ENCODE measurements around the gene NR1H3.
"Not testable (repeated sequence)": the region's sequence is repeated elsewhere in the genome, so short reads cannot be mapped to it uniquely, and the experiment has no call there.

Gene NR1H3

DNA sequence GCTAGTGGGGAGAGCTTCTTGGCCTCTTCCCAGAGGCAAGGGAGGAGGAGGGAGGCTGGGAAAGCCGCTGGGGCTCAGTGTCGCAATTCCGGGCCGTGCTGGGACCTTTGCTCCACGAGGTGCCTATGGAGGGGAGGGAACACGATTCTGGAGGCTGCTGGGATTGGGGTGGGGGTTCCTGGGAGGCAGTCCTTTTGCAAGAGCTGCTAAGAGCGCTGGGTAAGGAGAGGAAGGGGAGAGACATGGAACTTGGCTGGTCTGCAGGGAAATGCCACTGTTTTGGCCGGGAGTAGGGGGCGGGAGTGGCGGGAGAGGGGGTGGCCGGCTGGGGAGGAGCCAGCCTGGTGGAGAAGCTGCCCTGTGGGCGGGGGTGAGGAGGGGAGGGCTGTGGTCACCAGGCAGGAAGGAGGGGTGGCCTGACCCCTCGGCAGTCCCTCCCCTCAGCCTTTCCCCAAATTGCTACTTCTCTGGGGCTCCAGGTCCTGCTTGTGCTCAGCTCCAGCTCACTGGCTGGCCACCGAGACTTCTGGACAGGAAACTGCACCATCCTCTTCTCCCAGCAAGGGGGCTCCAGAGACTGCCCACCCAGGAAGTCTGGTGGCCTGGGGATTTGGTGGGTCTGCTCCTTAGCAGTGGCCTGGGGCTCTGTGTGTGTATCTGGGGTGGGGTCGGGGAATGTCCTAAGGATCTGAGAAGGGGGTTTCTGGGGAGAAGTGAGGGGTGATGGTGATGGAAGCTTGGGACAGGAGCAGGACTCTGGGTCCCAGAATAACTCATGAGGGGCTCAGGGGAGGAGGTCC, at the start of gene NR1H3:
TSS of gene NR1H3 (plus strand) at position 480 of the 800 bp plus-strand sequence. CDS start 1,221 bp downstream, outside the sequence.
- in situ Hi-C loops (cut with MboI; ENCODE audit: low sequenced_read_pairs) = no loop called here

DNA sequence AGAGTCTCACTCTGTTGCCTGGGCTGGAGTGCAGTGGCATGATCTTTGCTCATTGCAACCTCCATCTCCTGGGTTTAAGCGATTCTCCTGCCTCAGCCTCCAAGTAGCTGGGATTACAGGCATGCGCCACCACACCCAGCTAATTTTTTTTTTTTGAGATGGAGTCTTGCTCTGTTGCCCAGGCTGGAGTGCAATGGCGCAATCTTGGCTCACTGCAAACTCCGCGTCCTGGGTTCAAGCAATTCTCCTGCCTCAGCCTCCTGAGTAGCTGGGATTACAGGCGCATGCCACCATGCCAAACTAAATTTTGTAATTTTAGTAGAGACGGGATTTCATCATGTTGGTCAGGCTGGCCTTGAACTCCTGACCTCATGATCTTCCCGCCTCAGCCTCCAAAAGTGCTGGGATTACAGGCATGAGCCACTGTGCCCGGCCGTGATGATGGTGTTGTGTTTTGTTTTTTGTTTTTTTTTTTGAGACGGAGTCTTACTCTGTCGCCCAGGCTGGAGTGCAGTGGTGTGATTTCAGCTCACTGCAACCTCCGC, 49.7 kb upstream of the NR1H3 start:
- in situ Hi-C loops (cut with MboI; ENCODE audit: low sequenced_read_pairs) = not testable (repeated sequence)

DNA sequence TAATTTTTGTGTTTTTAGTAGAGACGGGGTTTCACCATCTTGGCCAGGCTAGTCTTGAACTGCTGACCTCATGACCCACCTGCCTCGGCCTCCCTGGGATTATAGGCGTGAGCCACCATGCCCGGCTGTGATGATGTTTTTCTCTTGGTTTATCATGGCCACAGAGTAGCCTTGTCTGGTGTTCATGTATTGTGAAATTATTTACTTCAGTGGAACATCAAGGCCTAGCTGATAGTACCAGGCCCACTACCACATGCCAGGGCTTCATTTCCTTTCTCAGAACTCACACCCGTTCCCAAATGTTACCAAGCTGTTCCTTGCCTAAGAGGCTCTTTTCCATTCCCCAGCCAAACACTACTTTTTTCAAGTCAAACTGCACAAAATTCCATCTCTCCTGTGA, 49.2 kb upstream of the NR1H3 start:
- in situ Hi-C loops (cut with MboI; ENCODE audit: low sequenced_read_pairs) = no loop called here

DNA sequence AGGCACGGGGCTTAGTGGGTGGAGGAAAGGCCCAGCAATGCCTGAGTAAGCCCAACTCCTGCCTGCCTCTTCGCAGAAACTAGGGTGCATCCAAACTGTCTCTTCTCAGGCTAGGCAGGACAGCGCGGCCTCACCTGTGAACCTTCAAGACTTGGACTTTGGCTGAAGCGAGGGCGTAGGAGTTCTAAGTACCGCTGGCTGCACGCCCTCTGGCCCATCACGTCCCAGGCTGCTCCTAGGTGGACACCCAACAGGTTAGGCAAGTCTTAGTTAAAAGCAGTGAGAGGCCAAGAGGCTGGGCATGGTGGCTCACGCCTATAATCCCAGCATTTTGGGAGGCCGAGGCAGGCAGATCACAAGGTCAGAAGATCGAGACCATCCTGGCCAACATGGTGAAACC, 44.9 kb upstream of the NR1H3 start:
- in situ Hi-C loops (cut with MboI; ENCODE audit: low sequenced_read_pairs) = no loop called here

DNA sequence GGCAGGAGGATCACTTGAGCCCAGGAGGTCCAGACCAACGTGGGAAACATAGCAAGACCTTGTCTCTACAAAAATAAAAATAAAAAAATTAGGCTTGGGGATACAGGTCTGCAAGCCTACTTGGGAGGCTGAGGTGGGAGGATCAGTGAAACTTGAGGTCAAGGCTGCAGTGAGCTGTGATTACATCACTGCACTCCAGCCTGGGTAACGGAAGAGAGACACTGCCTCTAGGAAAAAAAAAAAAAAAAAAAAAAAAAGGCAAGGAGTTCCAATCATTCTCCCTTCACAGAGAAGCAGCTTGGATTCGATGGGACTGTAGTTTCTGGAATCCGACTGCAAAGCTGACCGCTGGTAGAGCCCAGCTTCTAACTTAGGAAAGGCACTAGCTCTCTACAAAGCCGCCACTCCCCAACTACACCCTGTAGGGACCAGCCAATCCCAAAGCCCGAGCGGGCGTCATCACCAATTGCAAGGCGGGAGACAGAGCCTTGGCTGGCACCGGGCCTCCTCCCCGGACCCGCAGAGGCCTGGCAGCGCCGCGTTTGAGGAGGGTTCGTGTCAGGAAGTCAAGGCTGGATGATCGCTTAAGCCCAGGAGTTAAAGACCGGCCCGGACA, 43.7 kb upstream of the NR1H3 start:
- in situ Hi-C loops (cut with MboI; ENCODE audit: low sequenced_read_pairs) = no loop called here

DNA sequence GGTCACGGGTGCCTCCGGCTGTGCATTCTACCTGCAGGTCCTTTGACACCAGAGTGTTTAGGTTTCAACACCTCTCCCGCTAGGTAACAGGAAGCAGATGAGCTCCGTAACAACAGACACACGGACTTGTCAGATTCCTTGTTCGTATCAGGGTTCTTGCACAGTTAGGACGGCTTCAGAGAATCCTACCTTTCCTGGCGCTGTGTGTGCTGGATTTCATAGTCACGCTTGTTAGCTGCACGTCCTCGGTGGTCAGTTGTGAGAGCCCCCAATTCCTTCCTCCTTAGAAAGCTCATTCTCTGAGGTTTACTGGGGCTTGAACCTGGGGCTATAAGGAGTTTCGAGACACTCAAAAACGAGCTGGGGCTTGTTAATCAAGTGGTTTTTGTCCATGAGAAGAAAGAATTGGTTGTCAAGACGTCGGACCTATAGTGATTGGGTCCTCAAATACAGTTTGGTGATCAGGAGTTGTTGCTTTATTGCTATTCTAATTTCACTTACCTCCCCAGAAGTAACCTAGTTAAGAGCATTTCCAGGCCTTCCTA, 42.4 kb upstream of the NR1H3 start:
- in situ Hi-C loops (cut with MboI; ENCODE audit: low sequenced_read_pairs) = no loop called here

DNA sequence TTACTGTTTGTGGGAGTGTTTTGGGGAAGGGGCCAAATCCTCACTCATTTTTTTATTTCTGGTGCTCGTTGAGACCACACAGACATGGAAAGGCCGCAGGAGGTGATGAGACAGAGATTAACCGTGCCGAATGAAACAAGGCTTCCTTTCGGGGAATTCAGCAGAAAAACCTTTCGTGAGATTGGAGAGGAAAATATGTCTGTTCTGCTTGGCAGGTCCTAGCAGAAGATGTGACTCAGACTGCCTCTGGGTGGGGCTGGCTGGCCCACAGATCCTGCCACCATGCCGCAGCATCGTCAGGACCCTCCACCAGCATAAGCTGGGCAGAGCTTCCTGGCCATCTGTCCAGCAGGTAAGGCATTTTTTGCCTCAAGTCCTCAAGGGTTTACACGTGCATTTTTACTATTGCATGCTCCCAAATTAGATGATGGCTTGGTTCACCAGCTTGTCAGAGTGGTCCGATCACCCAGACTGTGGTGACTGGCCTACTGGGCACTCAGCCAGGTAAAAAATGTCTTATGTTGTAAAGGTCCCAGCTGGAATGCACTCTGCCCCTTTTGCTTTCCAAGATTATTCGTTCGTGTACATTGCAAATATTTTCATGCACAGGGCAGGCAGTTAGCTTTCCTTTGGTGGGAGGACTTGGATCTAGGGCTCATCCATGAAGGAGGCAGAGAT, 41.5 kb upstream of the NR1H3 start:
- in situ Hi-C loops (cut with MboI; ENCODE audit: low sequenced_read_pairs) = no loop called here

DNA sequence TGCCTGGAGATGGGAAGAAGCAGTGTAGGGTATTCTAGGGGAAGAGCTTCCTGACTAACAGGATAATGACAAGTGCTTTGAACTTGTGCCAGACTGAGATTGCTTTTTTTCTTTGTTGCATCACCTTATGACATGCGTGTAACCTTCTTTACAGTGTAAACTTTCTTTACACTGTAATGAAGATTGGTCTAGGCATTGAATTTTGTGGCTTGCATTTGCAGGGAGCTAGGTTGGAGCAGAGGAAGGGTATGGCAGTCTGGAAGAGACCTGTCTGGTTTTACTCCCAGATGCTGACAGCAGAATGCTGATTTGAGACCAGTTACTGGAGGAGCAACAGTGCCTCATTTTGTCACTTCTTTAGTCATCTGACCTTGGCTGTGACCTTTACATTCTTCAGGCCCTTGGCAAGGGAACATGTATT, 37.4 kb upstream of the NR1H3 start:
- in situ Hi-C loops (cut with MboI; ENCODE audit: low sequenced_read_pairs) = no loop called here

DNA sequence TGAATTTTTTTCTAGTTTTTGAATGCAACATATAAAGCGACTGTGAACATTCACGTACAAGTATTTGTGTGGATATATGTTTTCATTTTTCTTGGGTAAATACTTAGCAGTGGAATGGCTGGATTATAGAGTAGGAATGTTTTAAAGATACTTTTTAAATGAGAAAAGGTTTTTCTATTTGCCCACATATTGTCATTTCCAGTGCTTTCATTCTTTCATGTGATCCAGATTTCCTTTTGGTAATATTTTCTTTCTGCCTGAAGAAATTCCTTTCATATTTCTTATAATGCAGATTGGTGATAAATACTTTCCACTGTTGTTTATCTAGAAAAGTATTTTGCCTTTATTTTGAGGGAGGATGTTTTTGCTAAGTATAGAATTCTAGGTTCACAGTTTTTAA, 35.1 kb upstream of the NR1H3 start:
- in situ Hi-C loops (cut with MboI; ENCODE audit: low sequenced_read_pairs) = no loop called here

DNA sequence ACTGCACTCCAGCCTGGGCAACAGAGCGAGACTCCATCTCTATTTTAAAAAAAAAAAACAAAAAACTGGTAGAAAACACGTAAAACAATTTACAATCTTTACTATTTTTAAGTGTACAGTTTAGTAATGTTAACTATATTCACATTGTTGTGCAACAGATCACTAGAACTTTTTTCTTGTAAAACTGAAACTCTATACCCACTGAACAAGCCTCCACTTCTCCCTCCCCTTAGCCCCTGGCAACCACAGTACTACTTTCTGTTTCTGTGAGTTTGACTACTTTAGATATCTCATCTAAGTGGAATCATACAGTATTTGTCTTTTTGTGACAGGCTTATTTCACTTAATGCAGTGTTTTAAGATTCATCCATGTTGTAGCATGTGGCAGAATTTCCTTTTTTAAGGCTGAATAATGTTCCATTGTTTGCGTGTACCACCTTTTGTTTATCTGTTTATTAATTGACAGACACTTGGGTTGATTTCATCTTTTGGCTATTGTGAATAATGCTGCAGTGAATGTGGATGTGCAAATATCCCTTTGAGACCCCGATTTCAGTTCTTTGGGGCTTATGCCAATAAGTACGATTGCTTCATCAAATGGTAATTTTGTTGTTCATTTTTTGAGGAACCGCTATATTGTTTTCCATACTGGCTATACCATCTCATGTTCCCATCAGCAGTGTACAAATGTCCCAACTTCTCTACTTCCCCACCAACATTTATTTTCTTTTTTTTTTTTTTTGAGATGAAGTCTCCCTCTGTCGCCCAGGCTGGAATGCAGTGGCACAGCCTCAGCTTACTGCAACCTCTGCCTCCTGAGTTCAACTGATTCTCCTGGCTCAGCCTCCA, 32.0 kb upstream of the NR1H3 start:
- in situ Hi-C loops (cut with MboI; ENCODE audit: low sequenced_read_pairs) = no loop called here

DNA sequence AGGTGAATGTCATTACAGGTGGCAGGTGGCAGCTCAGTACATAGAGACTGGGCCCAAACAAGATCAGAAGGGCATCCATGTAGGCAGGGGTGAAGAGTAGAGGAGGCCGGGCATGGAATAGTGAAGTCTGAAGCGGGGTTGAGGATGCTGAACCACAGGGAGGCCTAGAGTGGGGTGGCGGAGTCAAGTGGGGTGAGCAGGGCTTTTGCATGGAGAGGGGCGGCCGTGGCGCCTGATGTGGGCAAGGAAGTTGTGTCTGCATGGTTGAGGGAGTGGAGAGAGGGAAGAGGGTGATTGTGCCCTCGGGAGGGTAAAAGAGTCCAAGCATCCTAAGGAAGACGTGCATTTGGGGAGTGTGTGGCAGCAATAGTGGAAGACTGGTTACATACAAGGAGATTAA, 28.6 kb upstream of the NR1H3 start:
- in situ Hi-C loops (cut with MboI; ENCODE audit: low sequenced_read_pairs) = no loop called here

DNA sequence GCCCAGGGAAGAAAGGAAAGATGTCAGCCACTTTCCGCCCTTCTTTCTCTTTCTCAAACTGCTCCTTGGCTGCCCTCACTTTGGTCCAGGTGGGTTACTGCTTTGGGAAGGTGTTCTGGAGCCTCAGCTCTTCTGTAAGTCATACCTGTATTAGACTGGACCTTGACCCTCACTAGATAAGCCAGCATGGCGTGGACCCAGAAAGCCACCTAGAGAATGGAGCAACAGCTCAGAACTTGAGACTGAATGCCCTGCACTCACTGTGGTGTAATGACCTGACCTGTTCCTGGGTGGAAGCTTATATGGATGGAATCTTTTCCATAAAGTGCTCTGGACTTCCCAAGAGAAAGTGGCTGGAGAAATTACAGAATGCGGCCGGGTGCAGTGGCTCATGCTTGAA, 24.7 kb upstream of the NR1H3 start:
- in situ Hi-C loops (cut with MboI; ENCODE audit: low sequenced_read_pairs) = no loop called here

DNA sequence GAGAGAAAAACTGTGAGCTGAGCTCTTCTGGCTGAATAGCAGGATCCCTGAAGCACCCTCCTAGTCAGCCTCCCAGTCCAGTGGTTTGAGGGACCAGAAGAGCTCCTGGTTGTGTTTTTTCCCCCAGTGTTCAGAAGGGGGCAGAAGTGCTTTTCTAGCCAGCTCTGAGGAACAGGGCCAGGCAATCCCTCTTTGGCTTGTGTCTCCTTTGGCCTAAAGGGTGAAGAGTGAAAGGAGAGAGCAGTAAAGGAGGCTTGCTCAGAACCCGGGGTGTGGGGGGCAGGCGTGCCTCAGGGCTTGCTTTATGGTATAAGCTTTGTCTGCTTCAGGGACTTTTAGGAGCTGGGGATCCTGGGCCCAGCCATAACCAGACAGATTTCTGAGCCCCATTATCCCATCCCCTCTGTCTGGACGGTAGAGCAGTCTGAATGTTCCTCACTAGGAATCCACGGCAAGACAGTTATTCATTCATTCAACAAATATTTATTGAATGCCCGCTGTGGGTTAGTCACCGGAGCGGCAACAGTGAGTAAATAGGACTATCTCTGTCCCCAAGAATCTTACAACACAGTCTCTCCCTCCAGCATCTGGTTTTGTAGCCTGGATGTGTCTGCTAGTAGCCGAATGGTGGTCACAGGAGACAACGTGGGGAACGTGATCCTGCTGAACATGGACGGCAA, 23.7 kb upstream of the NR1H3 start:
- in situ Hi-C loops (cut with MboI; ENCODE audit: low sequenced_read_pairs) = no loop called here

DNA sequence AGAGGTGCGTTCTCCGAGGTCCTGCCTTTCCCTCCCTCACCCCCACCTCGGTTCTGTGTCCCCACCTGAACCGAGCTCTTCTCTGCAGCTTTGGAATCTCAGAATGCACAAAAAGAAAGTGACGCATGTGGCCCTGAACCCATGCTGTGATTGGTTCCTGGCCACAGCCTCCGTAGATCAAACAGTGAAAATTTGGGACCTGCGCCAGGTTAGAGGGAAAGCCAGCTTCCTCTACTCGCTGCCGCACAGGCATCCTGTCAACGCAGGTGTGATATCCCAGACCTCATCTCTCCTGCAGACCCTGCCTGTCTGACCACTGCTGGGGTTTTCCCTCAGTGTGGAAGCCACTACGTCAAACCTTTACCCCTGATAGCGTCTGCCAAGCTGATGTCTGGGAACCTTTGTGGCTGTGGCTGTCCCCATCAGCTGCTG, 23.1 kb upstream of the NR1H3 start:
- in situ Hi-C loops (cut with MboI; ENCODE audit: low sequenced_read_pairs) = no loop called here

DNA sequence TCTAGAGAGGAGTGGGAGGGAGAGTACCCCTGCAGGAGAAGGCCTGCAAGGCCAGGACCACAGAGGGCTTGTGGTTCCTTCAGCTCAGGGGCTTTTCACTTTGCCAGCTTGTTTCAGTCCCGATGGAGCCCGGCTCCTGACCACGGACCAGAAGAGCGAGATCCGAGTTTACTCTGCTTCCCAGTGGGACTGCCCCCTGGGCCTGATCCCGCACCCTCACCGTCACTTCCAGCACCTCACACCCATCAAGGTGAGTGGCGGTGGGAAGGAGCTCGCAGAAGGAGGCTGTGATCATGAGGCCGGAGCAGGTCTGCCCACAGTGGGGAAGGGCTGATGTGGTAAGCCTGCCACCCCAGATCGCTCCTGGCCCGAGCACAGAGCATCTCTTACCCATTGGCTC, 22.6 kb upstream of the NR1H3 start:
- in situ Hi-C loops (cut with MboI; ENCODE audit: low sequenced_read_pairs) = no loop called here

DNA sequence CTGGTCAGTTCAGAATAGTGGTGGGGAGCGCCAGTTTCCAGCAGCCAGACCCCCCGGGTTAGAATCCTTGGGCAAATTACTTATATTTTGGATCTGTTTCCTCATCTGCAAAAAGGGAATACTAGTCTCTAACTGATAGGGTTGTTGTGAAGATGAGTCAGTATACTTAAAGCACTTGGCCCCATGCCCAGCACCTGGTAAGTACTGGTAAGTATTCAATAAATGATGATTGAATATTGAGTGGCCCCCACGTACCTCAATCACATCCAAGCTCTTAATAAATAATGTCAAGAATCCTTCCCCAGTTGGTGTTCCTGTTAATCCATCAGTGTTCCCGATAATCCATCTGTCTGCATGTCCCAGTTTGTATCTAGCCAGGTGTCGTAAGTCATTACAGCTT, 21.3 kb upstream of the NR1H3 start:
- in situ Hi-C loops (cut with MboI; ENCODE audit: low sequenced_read_pairs) = no loop called here

DNA sequence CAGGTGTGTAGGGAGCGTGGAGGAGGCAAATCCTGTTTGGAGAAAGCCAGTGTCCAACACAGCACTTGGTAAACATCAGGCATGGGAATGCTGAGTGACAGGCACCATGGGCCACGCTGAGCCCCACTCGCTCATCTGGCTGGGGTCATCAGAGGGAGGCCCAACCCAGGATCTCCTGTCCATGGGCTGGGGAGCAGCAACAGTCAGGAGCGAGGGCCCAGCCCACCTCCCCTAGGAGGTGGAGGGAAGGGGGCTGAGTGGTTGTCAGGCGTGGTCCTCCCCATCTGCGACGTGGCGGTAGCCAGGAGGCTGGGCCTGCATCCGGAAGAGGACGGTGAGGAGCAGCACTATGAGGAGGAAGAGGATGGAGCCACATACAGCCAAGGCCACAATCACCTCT, 17.9 kb upstream of the NR1H3 start:
- in situ Hi-C loops (cut with MboI; ENCODE audit: low sequenced_read_pairs) = no loop called here

DNA sequence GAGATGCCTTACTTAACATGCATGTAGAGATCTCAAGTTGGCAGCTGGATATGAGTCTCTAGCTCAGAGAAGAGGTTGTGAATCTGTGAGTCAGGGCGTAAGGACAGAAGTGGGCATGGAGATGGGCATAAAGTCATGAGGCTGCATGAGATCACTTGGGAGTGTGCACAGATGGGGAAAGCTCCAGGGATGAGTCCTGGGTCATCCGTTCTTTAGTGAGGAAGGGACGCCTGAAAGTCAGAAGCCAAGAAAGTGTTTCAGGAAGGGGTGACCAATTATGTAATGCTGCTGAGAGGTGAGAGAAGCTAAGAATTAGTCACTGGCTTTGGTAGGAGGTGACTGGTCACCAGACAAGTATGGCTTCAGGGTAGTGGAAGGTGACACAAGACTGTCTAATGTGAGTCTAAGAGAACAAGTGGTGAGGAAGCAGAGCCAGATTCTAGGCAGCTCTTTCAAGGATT, 15.9 kb upstream of the NR1H3 start:
- in situ Hi-C loops (cut with MboI; ENCODE audit: low sequenced_read_pairs) = no loop called here

DNA sequence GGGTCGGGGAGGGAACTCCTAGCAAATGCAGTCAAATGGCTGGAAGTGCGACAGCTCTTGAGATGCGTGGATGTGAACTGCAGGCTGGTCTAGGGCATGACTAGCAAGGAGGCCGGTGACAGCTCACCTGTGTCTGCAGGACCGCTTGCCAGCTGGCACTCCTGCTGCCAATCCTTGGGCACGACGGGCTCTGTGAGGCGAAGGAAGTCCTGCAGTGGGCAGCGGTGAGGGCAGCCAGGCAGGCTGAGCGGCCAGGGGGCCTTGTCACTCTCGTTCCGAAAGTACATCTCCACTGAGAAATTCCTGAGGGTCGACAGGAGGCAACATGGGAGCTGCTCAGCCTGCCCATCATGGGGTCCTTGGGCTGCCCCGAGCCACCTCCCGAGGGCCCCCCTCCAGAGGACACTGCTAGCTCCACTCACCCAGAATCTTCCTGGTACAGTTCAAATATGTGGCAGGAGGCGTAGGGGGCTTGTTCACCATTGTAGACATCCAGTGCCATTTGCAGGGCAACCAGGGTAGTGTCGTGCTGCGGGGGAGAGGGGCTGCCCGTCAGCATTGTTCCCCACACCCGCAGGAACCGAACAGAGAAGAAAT, 15.1 kb upstream of the NR1H3 start:
- in situ Hi-C loops (cut with MboI; ENCODE audit: low sequenced_read_pairs) = no loop called here
